K562 (cell line): ENCODE measurements around the gene U2SURP. TPM values are rescaled to one million over a fixed set of nuclear protein-coding genes. Genes with fewer than 3 reads are reported as not detected.
A peak's percentile ranks its signal among the peaks of the same experiment; 100 is the strongest.

ENCODE experiments used
- ATAC-seq: fragments of 200-7000 bp; cut with Tn5 transposase; 3 replicates; pipeline ENCODE4 v1.9.1; 2020; ENCODE audit warnings: moderate library complexity
- BruUV-seq: library from RNA; stranded (reverse); fragments of 400-500 nt; replicated peaks from 2 replicates; lab custom pipeline; 2021; lab: Mats Ljungman, UMichigan
- CTCF ChIA-PET: fragments of 300-600 bp; formaldehyde crosslinking; extraction: SDS; loops from one replicate; lab custom pipeline; 2021; ENCODE audit warnings: low intra/inter-chr PET ratio; lab: Yijun Ruan, JAX
- POLR2A ChIA-PET: fragments of 300-600, 350-650 bp; sonication (Branson Sonifier 250); formaldehyde crosslinking; extraction: SDS; loops from one replicate; lab custom pipeline; 2021; ENCODE audit warnings: antibody characterized with exemption, inconsistent platforms; lab: Yijun Ruan, JAX
- DNase-seq, 4 experiments: peaks; one replicate each; pipeline versions ENCODE4 v3.0.0 to v3.0.0-alpha.2; 2011 to 2018; ENCODE audit warnings: low spot score in 3 of 4, mixed read lengths in 3 of 4; ENCODE audit errors: extremely low read depth in 1 of 4
- FAIRE-seq: peaks from 2 replicates; lab custom pipeline; 2011; peaks lifted over from hg19 to GRCh38; lab: Jason Lieb, UNC
- H2AFZ ChIP-seq: 2 replicates; pipeline ENCODE4 v1.6.0; 2011; ENCODE audit warnings: low read depth, low read length, control low read depth, inconsistent platforms
- H3K27ac ChIP-seq: fragments of 200-600 bp; 3 replicates; pipeline ENCODE4 v1.8.0; 2011; ENCODE audit warnings: low read depth, mild to moderate bottlenecking, control low read depth, inconsistent platforms, low read length, moderate library complexity, mixed read lengths; ENCODE audit errors: extremely low read depth
- H3K27me3 ChIP-seq, 2 experiments: fragments of 300-600 bp in 1 of 2; 2 replicates in 1 of 2; 3 replicates in 1 of 2; pipeline versions ENCODE4 v1.6.0 to v1.8.0; 2011; ENCODE audit warnings: inconsistent platforms in 2 of 2, low read length in 2 of 2, mild to moderate bottlenecking in 1 of 2, mixed read lengths in 1 of 2, moderate library complexity in 1 of 2; ENCODE audit not compliant: control insufficient read depth in 2 of 2, insufficient read depth in 2 of 2
- H3K36me3 ChIP-seq: fragments of 300-600 bp; 3 replicates; pipeline ENCODE4 v1.8.0; 2011; ENCODE audit warnings: mild to moderate bottlenecking, low read length, inconsistent platforms; ENCODE audit not compliant: control insufficient read depth, insufficient read depth
- H3K4me1 ChIP-seq, 2 experiments: fragments of 200-600 bp in 1 of 2; replicated peaks in 1 of 2; 2 replicates in 1 of 2; 3 replicates in 1 of 2; pipeline versions ENCODE4 v1.5.1 to v1.8.0; 2011; ENCODE audit warnings: inconsistent platforms in 2 of 2, low read length in 2 of 2, mild to moderate bottlenecking in 1 of 2, mixed read lengths in 1 of 2, moderate library complexity in 1 of 2; ENCODE audit not compliant: control insufficient read depth in 2 of 2, insufficient read depth in 2 of 2
- H3K4me2 ChIP-seq: 2 replicates; pipeline ENCODE4 v1.6.1; 2011; ENCODE audit warnings: low read length, control low read depth, inconsistent platforms, mixed read lengths; ENCODE audit not compliant: insufficient read depth
- H3K4me3 ChIP-seq: fragments of 200-600 bp; sonication (generic), shearing (Covaris generic); 2 replicates; pipeline ENCODE4 v1.5.1; 2016; ENCODE audit warnings: control low read depth, inconsistent platforms
- H3K79me2 ChIP-seq: fragments of 200-600 bp; 3 replicates; pipeline ENCODE4 v1.8.0; 2011; ENCODE audit warnings: low read length, inconsistent platforms; ENCODE audit not compliant: control insufficient read depth, insufficient read depth
- H3K9ac ChIP-seq, 2 experiments: 2 replicates each; pipeline versions ENCODE4 v1.6.0 to v1.6.1; 2011; ENCODE audit warnings: low read depth in 2 of 2, low read length in 2 of 2, control low read depth in 1 of 2, inconsistent platforms in 1 of 2, mild to moderate bottlenecking in 1 of 2, mixed read lengths in 1 of 2; ENCODE audit not compliant: insufficient read depth in 1 of 2
- H3K9me1 ChIP-seq: one replicate; pipeline ENCODE4 v1.6.0; 2011; ENCODE audit warnings: inconsistent platforms, mild to moderate bottlenecking, low read length, moderate library complexity; ENCODE audit not compliant: control insufficient read depth, insufficient read depth
- H3K9me3 ChIP-seq: replicated peaks from 2 replicates; pipeline ENCODE4 v1.5.1; 2011; ENCODE audit warnings: low read depth, low read length, inconsistent platforms; ENCODE audit not compliant: control insufficient read depth, insufficient read depth
- H4K20me1 ChIP-seq: replicated peaks from 2 replicates; pipeline ENCODE4 v1.6.1; 2011; ENCODE audit warnings: low read length, inconsistent platforms, mixed read lengths; ENCODE audit not compliant: control insufficient read depth, insufficient read depth
- ATF7 ChIP-seq: fragments of 450-650 bp; IDR thresholded peaks from 2 replicates; pipeline ENCODE4 v1.7.1; 2014; ENCODE audit warnings: mild to moderate bottlenecking, moderate library complexity
- HDAC2 ChIP-seq: fragments of 450-650 bp; IDR thresholded peaks from 2 replicates; pipeline ENCODE4 v1.6.1; 2016; ENCODE audit warnings: mild to moderate bottlenecking
- L3MBTL2 ChIP-seq: fragments of 450-650 bp; IDR thresholded peaks from 2 replicates; pipeline ENCODE4 v1.6.1; 2016; ENCODE audit warnings: mild to moderate bottlenecking, moderate library complexity
- NCOA2 ChIP-seq, 2 experiments: fragments of 450-650 bp; IDR thresholded peaks; 2 replicates each; pipeline ENCODE4 v1.6.1; 2018; ENCODE audit warnings: mild to moderate bottlenecking in 2 of 2, moderate library complexity in 1 of 2; ENCODE audit not compliant: partially characterized antibody in 2 of 2
- RBM14 ChIP-seq: fragments of 200-400 bp; formaldehyde crosslinking; IDR thresholded peaks from 2 replicates; pipeline ENCODE4 v1.6.1; 2018; ENCODE audit warnings: low read depth, mild to moderate bottlenecking, low read length, moderate library complexity, borderline replicate concordance; ENCODE audit not compliant: insufficient read depth
- SMARCB1 ChIP-seq: IDR thresholded peaks from 2 replicates; pipeline ENCODE4 v1.6.1; 2011; ENCODE audit warnings: improper control_type of control experiment, low read depth; ENCODE audit not compliant: insufficient read length
- SNAPC5 ChIP-seq: fragments of 250-450 bp; sonication (Bioruptor Pico); IDR thresholded peaks from 2 replicates; pipeline ENCODE4 v1.8.0; 2021; ENCODE audit warnings: moderate library complexity, mild to moderate bottlenecking, inconsistent platforms
- ZBTB26 ChIP-seq: fragments of 450-650 bp; formaldehyde crosslinking; IDR thresholded peaks from 2 replicates; pipeline ENCODE4 v1.4.0; 2022; ENCODE audit warnings: missing genetic modification characterization
- ZNF431 ChIP-seq: sonication (generic); formaldehyde crosslinking; IDR thresholded peaks from 2 replicates; pipeline ENCODE4 v1.8.0; 2022; ENCODE audit warnings: mild to moderate bottlenecking, missing genetic modification reagents
- ZNF57 ChIP-seq: fragments of 450-650 bp; formaldehyde crosslinking; IDR thresholded peaks from 2 replicates; pipeline ENCODE4 v1.4.0; 2020; ENCODE audit warnings: mild to moderate bottlenecking, moderate library complexity
- WGBS: fragments of 100-300 bp; shearing (Covaris generic); methylation state at CpG from one replicate; pipeline ENCODE4 v1.1.6; 2016; ENCODE audit warnings: low coverage, mixed read lengths; ENCODE audit not compliant: insufficient coverage; ENCODE audit errors: missing lambda C conversion rate; 5-methylcytosine and 5-hydroxymethylcytosine counted together
- in situ Hi-C: fragments of 300-500 bp; cut with MboI; formaldehyde crosslinking; loops from 4 replicates; pipeline ENCODE4 v1.15.0; 2018; ENCODE audit warnings: inconsistent platforms, mixed read lengths
- intact Hi-C: fragments of 100-400 bp; cut with micrococcal nuclease; formaldehyde crosslinking; loops from 2 replicates; pipeline ENCODE4 v1.14.2; 2022
- polyA plus RNA-seq, 8 experiments: library from polyadenylated mRNA; depleted of rRNA in 4 of 8; stranded (reverse) in 5 of 8; unstranded in 3 of 8; fragments of >200 nt; fragmentation: Nextera tagmentation in 2 of 8; fragmentation: Illumina TruSeq in 1 of 8; extraction: Ambion mirVana in 2 of 8; extraction: Trizol in 1 of 8; gene quantifications; 2 replicates each; pipeline versions ENCODE4 v1.2.1 to v1.2.3, GENCODE V29; 2011 to 2014; ENCODE audit warnings: inconsistent platforms in 1 of 8, missing spikeins in 1 of 8
- total RNA-seq, 7 experiments: library from RNA; depleted of rRNA in 6 of 7; stranded (reverse); fragments of >200 nt in 6 of 7; fragmentation: Illumina TruSeq in 2 of 7; extraction: Trizol in 2 of 7; gene quantifications; 2 replicates each; pipeline versions ENCODE4 v1.2.1 to v1.2.3, GENCODE V29; 2011 to 2021; ENCODE audit warnings: low replicate concordance in 1 of 7

U2SURP gene
- total and polyA plus RNA-seq, 9 of the 15 experiments (the other 6 are each of a cell fraction or from before 2014, with no cell fraction given): 128 to 322 (median 191) TPM

- TF ChIP-seq ATF7: peak; percentile 16; the same call in 1 of the 2 replicates
Measured at GRCh38 chr3:142997330-142997729, 4.0 kb upstream of the U2SURP start (continued).

- 85% methylated on average over 3 of the region's 3 CpGs for WGBS
- no peak for ATAC-seq
- Histone ChIP-seq H3K4me2 (no peak overlapping the region; the same call in 1 of the 2 replicates), H3K4me1 (peaks cover 8 to 24% of the 10 kb centered on the region in 2 experiments; a peak in 3 of 5 replicates), H3K9me3 (no peaks in the 10 kb centered on the region), H3K9ac (peak overlapping the region in 1 of 2 experiments; percentile 65; a peak in 1 of 4 replicates), H3K27me3 (no peaks in the 10 kb centered on the region), H2AFZ (peak overlapping the region; percentile 60; the same call in 1 of the 2 replicates), H3K27ac (0 out of 3 replicates have a peak overlapping the region, but pooled peaks have one; percentile 99), H3K4me3 (no peak overlapping the region), H3K9me1 (no peaks in the 10 kb centered on the region), H3K36me3 (no peaks in the 10 kb centered on the region; the same call in 2 of the 3 replicates), H4K20me1 (peaks cover 4% of the 10 kb centered on the region; the same call in 1 of the 2 replicates), H3K79me2 (peaks cover 45% of the 10 kb centered on the region)
- in situ Hi-C loops (no loop called here), intact Hi-C loops (loop anchor here (10.0 kb wide), 2 partner anchors 554 to 874 kb away; partner anchors contain the start of gene XRN1)
- BruUV-seq: no TSS peak
- TF ChIP-seq ZBTB26 (CRISPR knock-in tag) (no peak), ZNF431 (CRISPR knock-in tag) (no peak), NCOA2 (IDR thresholded peaks at IDR 0.05; ENCODE audit: partially characterized antibody in 2 of 2) (no peak), ZNF57 (CRISPR knock-in tag) (no peak), SNAPC5 (CRISPR knock-in tag) (no peak), HDAC2 (no peak), RBM14 (no peak), SMARCB1 (no peak), L3MBTL2 (no peak)
- ChIA-PET CTCF (no interaction called here), POLR2A (interaction anchor here (0.9 to 1.2 kb wide), 3 partner anchors 9 to 409 kb away, joined by 3 to 4 read pairs (median 3); no protein-coding TSS in a partner anchor)
- DNase-seq: no peak
- no peak for FAIRE-seq
Measured at GRCh38 chr3:142998439-142998838, 2.9 kb upstream of the U2SURP start.
